Measurements from ENCODE around the gene EMP2.

GRCh38 chr16:10629592-10629963 is 49.2 kb upstream of the EMP2 start:
- no peak for TF ChIP-seq CTCF (IDR thresholded peaks at IDR 0.05)
- no peak for TF ChIP-seq POLR2A (IDR thresholded peaks at IDR 0.05)

All from esophagus squamous epithelium (tissue), 4 donors.